Measurements from ENCODE around the gene RGS7.
"Not testable (repeated sequence)": the region's sequence is repeated elsewhere in the genome, so short reads cannot be mapped to it uniquely, and the experiment has no call there.

The RGS7 gene

DNA sequence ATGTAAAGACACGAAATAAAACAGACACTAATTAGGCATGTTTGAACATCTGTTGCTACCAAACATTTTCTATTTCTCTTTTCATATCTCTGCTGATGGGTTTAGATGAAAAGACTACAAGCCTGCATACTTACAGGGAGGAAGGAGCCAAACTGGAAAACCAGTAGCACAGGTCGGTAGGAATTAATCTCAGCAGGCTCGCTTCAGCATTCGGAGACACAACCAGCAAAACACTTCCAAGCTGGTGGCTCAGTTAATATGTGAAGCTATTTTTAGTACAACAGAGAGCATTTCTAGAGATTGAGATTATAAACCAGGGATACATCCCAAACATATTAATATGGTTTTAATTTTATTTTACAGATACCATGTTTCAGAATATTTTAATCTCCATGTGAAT lies 444.2 kb downstream of the RGS7 start:
- DNase-seq: no peak
- in situ Hi-C loops (cut with MboI; ENCODE audit: low pct_unique_long_range_greater_than_20kb, low sequenced_read_pairs): no loop called here

DNA sequence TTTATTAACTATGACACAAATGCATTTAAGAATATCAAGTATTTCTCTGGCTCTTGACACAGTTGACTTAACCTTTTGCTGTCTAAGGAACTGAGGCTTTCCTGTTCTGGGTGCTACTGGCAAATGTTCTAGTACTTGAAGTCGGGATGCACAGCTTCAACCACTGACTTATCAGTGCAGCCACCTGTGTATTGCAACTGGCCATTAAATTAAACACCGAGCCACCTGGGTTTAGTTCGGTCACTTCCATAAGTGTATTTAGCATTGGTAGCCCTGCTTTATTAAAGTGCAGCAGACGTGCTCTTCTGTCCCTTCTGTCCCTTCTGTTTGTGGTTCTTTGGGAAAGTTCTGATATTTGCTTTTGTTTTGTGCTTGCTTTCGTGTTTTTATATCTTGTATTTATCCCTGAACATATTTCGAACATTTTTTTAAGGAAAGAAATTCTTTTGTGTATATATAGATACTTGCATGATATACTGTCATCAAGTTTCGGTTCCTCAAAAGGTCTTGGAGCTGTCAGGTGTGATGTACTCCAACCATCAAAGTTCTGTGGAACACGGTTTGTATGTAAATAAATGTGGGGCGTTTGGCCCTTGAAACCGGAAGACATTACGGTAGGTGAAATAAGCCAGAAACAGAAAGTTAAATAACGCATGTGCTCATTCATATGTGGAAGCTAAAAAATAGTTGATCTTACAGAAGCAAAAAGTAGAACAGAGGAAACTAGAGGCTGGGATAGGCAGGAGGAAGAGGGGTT lies 447.1 kb downstream of the RGS7 start:
- in situ Hi-C loops (cut with MboI; ENCODE audit: low pct_unique_long_range_greater_than_20kb, low sequenced_read_pairs): no loop called here
- DNase-seq: no peak

DNA sequence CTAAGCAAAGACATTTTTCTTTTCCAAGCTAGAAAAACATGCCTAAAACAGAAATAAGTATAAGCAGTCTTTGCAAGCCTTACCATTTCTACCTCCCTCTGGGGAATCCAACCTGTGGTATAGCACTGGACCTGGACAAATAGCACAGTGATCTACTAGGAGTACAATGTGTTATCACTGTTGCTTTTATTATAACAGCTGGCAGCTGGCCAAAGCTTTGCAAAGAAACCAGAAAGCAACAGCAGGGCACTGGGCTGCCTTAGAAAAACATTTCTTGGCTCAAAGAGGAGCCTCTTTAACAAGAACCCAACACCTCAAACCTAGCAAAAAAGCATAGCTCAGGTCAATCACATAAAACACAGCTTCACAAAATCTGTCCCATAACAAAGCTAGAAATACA lies 450.5 kb downstream of the RGS7 start:
- in situ Hi-C loops (cut with MboI; ENCODE audit: low pct_unique_long_range_greater_than_20kb, low sequenced_read_pairs): no loop called here
- DNase-seq: no peak

DNA sequence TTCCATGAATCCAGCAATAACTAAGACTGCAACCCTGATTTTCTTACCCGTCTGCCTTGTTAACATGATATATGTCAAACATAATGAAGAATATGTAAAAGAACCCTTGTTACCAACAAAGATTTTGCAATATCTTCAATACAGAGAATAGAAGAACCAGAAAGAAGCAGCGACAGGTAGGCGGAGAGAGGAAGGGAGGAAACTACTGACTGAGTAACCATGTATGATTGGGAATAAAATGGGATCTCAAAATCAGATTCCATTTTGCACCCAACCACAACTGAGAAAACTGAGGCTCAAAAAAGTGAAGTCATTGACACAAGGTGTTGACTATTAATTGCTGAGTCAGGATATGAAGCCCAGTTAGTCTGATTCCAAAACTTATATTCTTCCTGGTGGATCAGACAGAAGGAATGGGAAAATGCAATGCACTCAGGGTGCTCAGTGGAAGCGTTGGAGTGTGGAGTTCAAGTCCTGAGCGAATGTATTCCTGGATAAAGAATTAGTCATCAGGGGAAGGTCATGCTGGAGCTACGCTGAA lies 451.7 kb downstream of the RGS7 start:
- in situ Hi-C loops (cut with MboI; ENCODE audit: low pct_unique_long_range_greater_than_20kb, low sequenced_read_pairs): no loop called here
- no peak for DNase-seq

DNA sequence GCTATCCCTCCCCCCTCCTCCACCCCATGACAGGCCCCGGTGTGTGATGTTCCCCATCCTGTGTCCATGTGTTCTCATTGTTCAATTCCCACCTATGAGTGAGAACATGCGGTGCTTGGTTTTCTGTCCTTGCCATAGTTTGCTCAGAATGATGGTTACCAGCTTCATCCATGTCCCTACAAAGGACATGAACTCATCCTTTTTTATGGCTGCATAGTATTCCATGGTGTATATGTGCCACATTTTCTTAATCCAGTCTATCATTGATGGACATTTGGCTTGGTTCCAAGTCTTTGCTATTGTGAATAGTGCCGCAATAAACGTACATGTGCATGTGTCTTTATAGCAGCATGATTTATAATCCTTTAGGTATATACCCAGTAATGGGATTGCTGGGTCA lies 461.6 kb downstream of the RGS7 start:
- DNase-seq; in situ Hi-C loops (cut with MboI; ENCODE audit: low pct_unique_long_range_greater_than_20kb, low sequenced_read_pairs): not testable (repeated sequence)

DNA sequence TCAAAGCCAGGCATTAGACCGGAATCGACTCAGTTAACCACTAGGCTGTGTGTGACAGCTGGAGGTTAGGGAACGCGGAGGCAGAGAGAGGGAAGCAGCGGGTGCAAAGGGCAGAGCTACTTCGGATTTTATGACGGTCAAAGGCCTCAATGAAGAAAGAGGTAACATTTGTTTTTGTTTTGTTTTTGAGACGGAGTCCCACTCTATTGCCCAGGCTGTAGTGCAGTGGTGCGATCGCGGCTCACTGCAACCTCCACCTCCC lies 468.3 kb downstream of the RGS7 start:
- no peak for DNase-seq
- in situ Hi-C loops (cut with MboI; ENCODE audit: low pct_unique_long_range_greater_than_20kb, low sequenced_read_pairs): no loop called here

DNA sequence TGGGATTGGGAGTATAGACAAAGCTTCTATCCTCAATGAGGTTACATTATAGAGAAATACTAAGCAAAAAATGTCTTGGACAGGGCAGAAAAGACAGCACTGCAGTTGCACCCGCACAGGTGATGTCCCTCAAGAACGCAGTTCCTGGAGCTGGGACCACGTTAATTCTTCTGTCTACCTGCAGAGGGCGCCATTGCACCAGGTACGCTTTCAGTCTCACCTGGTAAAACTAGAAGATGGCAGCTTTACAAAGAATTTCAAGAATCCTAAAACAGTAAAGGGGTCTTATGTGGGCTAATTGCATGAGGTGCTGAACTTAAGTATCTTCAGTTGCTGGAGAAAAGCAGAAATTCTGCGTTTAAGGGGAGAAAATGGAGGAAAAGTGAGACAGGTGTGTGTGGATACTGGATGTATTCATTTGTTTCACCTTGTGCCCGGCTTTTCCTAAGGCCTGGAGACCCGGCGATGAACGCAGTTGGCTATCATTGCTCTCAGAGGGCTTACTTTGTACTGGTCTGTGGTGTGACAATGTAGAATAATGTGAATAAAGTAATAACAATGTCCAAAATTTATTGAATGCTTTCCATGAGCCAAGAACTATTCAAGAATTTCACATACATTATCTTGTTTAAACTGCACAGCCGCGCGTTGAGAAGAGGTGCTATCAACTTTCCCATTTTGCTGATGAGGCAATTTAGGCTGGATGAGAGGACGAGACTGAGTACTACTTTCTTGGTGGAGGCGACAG lies 468.8 kb downstream of the RGS7 start:
- DNase-seq: peak; percentile 35
- in situ Hi-C loops (cut with MboI; ENCODE audit: low pct_unique_long_range_greater_than_20kb, low sequenced_read_pairs): no loop called here

DNA sequence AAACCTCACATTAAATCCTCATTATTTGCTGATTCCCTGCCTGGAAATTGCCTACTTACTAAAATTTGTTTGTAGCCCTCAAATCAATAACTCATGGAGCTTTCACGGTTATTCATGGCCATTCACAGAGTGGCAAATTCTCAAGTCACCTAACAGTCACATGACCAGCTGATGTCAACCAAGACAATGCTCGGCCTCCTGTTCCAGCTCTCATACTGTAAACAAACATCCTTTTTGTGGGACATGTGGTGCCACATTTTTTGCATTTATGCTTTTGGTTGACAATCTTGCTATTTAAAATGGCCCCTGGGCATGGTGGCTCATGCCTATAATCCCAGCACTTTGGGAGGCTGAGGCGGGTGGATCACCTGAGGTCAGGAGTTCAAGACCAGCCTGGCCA lies 473.5 kb downstream of the RGS7 start:
- DNase-seq: no peak
- in situ Hi-C loops (cut with MboI; ENCODE audit: low pct_unique_long_range_greater_than_20kb, low sequenced_read_pairs): no loop called here

DNA sequence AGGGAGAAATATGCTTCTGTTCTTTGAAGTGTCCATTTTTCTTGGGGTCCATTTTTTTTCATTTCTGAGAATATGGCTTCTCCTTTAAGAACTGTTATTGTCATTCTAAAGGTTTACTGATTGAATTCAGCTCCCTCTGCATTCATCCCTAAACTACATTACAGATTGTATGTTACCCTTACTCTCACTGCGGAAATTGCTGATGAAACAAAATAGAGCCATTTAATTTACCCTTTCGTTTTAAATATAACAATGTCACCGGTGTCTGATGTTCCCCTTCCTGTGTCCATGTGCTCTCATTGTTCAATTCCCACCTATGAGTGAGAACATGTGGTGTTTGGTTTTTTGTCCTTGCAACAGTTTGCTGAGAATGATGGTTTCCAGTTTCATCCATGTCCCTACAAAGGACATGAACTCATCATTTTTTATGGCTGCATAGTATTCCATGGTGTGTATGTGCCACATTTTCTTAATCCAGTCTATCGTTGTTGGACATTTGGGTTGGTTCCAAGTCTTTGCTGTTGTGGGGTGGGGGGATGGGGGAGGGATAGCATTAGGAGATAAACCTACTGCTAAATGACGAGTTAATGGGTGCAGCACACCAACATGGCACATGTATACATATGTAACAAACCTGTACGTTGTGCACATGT lies 474.2 kb downstream of the RGS7 start:
- in situ Hi-C loops (cut with MboI; ENCODE audit: low pct_unique_long_range_greater_than_20kb, low sequenced_read_pairs): not testable (repeated sequence)

DNA sequence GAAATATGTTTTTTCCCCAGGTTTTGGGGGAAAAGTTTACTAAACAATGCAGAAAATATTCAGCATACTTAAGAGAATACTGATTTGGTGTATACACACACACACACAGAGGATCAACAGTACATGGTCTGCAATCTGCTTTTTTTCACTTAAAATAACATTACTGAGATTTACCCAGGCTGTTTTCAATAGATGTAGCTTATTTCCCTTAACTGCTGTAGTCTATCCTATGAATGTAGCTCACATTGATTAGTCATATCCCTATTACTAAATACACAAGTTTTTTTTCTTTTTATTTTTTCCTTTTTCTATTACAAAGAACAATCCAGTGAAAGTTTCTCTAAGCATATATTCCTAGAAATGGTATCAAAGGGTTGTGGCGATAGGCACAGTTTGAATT lies 478.4 kb downstream of the RGS7 start:
- in situ Hi-C loops (cut with MboI; ENCODE audit: low pct_unique_long_range_greater_than_20kb, low sequenced_read_pairs): no loop called here

More for the DNA sequence above, 474.2 kb downstream of the RGS7 start:
- not testable (repeated sequence) for DNase-seq

DNA sequence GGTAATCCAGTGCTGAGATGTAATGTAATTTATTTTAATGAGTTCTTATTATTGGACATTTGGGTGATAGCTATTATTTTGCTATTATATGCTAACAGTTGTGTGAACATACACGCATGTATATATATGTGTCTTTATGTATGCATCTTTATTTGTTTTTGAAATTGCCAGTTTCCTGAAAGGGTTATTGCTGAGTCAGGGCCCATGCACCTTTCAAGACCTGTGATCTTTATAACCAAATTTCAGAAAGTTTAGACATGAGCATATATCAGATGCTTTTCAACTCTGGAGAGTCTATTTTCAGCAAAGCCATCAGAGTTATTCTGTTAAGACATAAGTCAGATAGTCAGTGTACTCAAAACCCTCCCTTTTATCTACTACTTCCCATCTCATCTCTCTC lies 479.4 kb downstream of the RGS7 start:
- no peak for DNase-seq
- in situ Hi-C loops (cut with MboI; ENCODE audit: low pct_unique_long_range_greater_than_20kb, low sequenced_read_pairs): no loop called here

More for the DNA sequence above, 478.4 kb downstream of the RGS7 start:
- no peak for DNase-seq

DNA sequence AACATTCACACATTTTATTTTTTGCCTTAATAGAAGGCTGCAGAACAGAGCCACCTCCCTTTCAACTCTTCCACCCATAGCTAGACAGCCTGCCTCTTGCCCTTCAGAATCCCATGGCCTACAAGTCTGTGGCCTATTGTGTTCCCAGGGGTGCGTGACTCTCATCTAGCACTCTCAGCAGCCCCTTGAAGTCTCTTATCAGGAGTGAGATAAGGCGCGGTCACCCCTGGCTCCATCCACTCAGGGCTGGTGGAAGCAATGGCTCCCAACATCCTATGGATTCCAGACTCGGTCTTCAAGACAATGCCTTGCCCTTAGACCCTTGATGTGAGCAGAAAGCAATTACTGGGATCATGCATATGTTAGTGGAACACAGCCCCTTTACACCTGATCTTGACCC lies 480.9 kb downstream of the RGS7 start:
- no peak for DNase-seq
- in situ Hi-C loops (cut with MboI; ENCODE audit: low pct_unique_long_range_greater_than_20kb, low sequenced_read_pairs): no loop called here

DNA sequence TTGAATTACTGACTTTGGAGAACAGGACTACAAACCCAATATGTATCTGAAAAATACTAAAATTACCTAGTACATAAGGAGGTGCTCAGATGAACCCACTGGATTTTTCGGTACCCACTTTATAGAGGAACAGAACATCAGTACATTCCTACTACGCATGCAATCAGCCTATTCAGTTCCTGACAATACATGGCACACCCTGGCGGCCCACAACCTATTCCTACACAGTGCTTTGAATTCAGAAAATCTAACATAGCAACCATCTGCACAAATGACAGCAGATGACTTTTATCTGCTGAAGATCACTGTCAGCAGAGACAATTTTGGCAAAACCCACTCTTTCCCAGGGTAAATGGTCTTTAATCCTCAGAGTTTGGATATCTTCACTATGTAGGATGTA lies 487.9 kb downstream of the RGS7 start:
- no peak for DNase-seq
- in situ Hi-C loops (cut with MboI; ENCODE audit: low pct_unique_long_range_greater_than_20kb, low sequenced_read_pairs): no loop called here

DNA sequence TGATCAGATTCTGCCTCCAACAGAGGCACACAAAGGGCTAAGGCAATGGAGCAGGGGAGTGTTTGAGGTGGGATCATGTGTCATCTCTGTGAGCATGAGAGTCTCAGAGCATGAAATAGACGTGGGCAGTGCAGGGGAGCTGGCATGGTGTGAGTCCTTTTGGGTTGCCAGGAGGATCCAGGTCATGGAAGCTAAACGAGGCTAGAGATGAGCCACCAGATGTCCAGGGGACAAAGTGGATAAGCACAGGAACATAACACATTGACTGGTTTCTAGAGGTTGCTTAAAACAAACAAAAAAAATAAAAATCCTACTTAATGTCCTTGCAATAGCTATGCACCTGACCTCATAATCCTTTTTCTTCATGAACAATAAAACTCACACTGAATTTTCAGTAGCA lies 490.3 kb downstream of the RGS7 start:
- no peak for DNase-seq
- in situ Hi-C loops (cut with MboI; ENCODE audit: low pct_unique_long_range_greater_than_20kb, low sequenced_read_pairs): no loop called here

DNA sequence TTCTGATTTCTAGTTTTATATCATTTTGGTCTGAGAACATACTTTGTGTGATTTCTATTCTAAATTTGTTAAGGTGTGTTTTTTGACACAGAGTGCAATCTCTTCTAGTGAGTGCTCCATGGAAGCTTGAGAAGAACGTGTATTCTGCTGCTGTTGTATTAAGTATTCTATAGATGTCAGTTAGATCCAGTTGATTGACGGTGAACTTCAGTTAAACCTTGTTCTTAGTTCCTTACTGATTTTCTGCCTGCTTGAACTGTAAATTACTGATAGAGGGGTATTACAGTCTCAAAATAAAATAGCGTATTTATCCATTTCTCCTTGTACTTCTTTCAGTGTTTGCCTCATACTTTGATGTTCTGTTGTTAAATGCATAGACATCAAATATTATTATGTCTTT lies 497.0 kb downstream of the RGS7 start:
- DNase-seq: no peak
- in situ Hi-C loops (cut with MboI; ENCODE audit: low pct_unique_long_range_greater_than_20kb, low sequenced_read_pairs): no loop called here

DNA sequence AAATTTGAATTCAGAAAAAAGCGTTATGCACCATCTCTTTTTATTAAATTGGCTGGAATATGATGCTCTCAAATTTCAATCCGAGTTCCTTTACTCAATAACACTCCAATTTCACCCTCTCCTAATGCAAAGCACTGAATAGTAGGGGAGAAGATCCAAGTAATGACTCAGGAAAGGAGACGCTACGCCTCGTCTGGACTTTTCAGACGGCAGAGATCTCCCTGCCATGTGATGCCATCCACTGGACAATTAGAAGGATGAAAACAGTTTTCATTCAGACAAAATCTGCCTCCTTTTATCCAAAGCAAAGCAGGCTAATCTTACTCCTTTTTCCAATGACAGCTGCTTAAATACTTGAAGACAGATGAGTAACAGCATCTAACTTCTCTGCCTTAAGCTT lies 502.6 kb downstream of the RGS7 start:
- DNase-seq: no peak
- in situ Hi-C loops (cut with MboI; ENCODE audit: low pct_unique_long_range_greater_than_20kb, low sequenced_read_pairs): no loop called here

DNA sequence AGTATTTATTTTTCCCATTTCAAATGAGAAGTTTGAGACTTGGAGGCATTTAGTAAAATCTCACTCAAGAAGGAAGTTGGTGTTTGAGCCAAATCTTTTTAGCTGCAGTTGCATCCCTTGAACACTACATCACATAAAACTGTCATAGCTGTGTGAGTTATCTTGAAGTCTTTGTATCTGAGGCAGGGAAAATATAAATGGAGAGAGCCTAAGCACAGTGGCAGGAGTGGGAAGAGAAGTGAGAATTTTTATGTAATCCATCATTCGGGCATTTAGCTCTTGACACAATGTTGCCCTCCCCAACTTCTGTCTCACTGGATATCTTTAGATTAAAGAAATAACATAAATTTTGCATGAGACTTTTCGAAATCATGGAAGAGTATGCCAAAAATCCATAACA lies 509.7 kb downstream of the RGS7 start:
- DNase-seq: no peak
- in situ Hi-C loops (cut with MboI; ENCODE audit: low pct_unique_long_range_greater_than_20kb, low sequenced_read_pairs): no loop called here

DNA sequence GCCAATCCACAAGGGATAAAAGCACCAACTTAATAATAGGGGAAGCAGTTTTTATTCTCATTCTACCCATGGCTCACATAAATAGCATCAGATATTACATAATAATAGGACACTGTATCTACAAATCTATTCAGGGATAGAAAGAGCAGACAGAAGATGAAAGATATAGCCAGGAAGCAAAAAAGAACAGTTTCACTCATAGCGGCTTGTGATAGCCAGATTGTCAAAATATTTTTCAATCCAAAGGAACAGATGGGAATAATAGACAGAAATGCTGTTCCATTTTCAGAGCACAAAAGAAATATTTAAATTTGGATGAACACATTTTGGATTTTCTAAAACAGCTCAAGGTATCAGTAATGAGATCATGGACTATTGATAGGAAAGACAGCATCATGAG lies 512.5 kb downstream of the RGS7 start:
- in situ Hi-C loops (cut with MboI; ENCODE audit: low pct_unique_long_range_greater_than_20kb, low sequenced_read_pairs): no loop called here
- DNase-seq: no peak

DNA sequence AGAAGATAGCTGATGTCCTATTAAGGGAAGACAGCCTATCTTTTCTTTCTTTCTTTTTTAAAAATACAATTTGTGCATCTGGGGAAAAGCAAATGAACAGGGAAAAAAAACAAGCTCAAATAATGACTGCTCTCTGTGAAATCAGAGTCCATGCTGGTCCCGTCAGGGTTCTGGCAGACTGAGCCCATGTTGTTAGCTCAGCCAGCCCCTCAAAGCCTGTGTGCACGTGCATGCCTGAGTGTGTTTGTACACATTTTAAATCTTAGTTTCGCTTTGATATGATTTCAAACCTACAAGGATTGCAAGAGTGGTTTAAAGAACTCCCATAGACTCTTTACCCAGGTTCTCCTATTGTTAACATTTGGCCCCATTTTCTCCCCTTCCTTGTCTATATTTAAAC lies 513.2 kb downstream of the RGS7 start:
- in situ Hi-C loops (cut with MboI; ENCODE audit: low pct_unique_long_range_greater_than_20kb, low sequenced_read_pairs): no loop called here

DNA sequence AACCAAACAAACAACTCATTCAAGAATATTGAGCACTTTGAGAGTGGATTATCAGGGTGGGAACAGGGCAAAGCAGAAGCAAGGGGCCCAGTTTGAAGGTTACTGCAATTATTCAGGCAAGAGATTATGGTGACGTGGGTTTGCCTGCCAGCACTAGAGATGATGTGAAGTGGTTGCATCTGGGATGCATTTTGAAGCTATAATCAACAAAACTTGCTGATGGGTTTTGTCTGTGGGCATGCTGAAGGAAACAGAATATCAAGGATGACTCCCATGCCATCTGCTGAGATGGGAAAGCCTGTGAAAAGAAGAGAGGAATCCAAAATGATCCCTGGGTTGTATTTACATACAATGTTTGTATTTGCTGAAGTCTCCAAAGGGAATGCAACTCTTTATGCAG lies 520.7 kb downstream of the RGS7 start:
- in situ Hi-C loops (cut with MboI; ENCODE audit: low pct_unique_long_range_greater_than_20kb, low sequenced_read_pairs): no loop called here
- DNase-seq: no peak

More for the DNA sequence above, 513.2 kb downstream of the RGS7 start:
- no peak for DNase-seq
